GM12873 (cell line): ENCODE measurements around the gene CDADC1.

ENCODE experiments used
- TF ChIP-seq, protein P1 (sequence below): IDR thresholded peaks from 2 replicates; pipeline ENCODE4 v1.5.1; 2012; ENCODE audit warnings: low read depth, mild to moderate bottlenecking, moderate library complexity, low read length, control low read depth; ENCODE audit not compliant: insufficient read depth; ENCODE audit errors: missing control alignments

The CDADC1 gene

DNA sequence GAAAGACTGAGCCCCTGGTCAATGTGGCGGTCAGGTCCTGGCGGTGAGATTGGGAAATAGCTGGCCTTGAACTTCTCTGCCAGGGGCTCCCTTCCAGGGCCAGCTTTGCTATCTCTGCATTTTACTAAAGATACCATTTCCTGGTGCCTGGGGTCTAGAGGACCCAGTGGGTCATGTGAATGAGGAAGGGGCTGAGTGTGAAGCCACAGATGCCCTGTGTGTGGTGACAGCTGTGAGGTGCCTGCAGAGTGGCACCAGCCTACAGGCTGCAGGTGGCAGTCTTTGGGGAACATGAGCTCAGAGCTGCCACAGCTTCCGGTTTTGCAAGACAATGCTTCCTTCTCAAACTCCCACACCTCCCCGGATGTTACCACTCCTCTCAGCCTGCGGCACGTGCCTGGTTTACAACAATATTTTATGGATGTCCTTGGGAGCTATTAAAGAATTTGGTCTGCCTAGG, 32.8 kb upstream of the CDADC1 start:
- TF ChIP-seq, protein P1, sequence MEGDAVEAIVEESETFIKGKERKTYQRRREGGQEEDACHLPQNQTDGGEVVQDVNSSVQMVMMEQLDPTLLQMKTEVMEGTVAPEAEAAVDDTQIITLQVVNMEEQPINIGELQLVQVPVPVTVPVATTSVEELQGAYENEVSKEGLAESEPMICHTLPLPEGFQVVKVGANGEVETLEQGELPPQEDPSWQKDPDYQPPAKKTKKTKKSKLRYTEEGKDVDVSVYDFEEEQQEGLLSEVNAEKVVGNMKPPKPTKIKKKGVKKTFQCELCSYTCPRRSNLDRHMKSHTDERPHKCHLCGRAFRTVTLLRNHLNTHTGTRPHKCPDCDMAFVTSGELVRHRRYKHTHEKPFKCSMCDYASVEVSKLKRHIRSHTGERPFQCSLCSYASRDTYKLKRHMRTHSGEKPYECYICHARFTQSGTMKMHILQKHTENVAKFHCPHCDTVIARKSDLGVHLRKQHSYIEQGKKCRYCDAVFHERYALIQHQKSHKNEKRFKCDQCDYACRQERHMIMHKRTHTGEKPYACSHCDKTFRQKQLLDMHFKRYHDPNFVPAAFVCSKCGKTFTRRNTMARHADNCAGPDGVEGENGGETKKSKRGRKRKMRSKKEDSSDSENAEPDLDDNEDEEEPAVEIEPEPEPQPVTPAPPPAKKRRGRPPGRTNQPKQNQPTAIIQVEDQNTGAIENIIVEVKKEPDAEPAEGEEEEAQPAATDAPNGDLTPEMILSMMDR = peak; percentile 39

DNA sequence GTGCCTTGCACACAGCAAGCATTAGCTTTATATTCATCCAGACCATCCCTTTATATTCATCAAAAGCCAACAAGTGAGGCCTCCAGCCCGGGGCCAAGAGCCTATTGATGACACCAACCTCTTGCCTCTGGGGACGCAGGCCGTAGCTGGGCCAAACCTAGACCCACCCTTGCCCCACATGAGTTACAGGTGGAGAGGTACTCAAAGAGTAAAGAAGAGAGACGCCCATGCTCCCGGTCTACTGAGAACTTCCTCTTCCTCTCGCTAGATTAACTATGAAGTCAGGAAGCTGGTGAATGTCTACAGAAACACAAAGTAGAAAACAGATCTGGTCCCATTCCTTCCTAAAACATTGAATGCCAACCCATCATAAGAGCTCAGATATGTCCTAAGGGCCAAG, 31.4 kb upstream of the CDADC1 start:
- TF ChIP-seq, protein P1 = no peak

DNA sequence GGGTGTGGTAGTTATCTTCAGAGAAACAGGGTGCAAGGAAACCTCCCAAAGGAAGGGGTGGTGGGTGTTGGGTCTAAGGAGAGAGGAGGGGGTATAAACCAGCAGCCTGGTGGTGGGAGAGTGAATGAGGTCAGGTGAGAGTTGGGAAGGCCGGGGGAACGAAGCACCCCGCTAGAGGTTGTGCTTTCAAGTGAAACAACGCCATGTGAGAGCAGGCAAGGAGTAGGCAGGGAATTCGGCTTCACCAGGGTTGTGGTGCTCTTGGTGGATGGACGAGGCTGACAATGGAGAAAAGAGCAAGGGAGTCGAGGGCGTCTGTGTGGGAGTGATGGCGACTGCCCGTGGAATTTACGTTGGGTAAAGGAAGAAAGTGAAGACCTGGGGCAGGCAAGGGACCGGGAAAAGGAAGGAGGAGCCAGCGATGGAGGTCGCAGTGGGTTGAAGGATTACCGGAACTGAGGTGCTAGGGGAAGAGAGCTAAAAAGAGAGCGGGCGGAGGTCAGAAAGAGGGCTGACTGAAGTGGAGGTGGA, 29.7 kb upstream of the CDADC1 start:
- TF ChIP-seq, protein P1 = no peak

DNA sequence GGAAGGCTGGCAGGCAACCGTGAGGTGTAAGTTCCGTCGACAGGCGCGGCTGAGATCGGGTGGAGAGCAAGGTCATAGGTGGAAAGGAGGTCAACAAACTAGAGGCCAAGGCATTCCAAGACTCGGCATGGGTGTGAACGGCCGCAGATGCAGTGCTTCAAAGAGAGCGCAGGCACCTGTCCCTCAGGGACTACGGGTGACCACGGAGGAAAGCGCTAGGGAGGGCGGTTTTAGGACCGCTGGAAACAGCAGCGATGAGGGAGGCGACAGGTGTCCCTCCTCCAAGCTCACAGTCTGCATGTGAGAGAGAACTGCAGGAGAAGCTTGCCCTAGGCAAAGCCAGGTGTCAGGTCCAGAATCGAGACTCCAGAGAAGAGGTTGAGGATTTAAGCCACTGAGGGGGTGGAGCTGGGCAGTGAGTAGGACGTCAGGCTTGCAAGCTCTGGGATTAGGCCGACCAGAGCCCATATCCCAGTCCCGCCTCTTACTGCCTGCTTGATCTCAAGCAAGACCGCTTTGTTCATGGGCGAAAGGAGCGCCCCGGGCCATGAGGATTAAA, 29.2 kb upstream of the CDADC1 start:
- TF ChIP-seq, protein P1 = no peak

DNA sequence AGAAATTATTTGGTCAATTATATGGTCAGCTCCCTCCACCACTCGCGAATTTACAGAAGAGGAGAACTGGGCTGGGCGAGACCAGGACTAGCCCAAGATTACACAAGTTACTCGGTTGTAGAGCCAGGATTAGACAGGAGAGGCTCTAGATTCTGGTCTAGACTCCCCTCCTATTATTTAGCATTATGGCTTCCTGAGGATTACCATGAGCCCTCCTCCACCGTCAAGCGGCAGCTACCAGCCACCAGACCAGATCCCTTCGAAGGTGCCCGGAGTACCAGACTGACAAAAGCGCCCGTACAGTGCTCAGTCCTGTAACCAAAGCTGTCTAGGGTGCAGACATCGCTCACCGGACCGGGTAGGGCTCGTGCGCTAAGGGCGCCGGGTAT, 28.1 kb upstream of the CDADC1 start:
- TF ChIP-seq, protein P1 = no peak

DNA sequence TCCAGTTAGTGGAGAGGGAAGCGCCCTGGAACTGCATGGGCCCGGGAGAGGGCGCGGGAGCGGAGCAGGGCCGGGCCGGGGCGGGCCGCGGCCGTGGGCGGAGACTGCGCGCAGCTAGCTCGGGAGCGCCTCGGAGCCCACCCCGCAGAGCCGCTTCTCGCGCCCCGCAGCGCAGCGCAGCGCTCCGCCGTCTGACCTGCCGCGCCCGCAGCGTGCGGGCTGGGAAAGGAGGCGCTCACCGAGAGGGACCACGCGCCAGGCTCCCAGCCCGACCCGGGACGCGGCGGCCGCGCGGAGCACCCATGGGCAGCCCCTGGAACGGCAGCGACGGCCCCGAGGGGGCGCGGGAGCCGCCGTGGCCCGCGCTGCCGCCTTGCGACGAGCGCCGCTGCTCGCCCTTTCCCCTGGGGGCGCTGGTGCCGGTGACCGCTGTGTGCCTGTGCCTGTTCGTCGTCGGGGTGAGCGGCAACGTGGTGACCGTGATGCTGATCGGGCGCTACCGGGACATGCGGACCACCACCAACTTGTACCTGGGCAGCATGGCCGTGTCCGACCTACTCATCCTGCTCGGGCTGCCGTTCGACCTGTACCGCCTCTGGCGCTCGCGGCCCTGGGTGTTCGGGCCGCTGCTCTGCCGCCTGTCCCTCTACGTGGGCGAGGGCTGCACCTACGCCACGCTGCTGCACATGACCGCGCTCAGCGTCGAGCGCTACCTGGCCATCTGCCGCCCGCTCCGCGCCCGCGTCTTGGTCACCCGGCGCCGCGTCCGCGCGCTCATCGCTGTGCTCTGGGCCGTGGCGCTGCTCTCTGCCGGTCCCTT, 27.5 kb upstream of the CDADC1 start, which contains the start of gene MLNR:
Gene MLNR, plus strand, starts transcription at position 303 of the 820 bp plus-strand sequence. Its CDS starts 0 bp downstream, at position 303.
- TF ChIP-seq, protein P1 = peak; percentile 41

DNA sequence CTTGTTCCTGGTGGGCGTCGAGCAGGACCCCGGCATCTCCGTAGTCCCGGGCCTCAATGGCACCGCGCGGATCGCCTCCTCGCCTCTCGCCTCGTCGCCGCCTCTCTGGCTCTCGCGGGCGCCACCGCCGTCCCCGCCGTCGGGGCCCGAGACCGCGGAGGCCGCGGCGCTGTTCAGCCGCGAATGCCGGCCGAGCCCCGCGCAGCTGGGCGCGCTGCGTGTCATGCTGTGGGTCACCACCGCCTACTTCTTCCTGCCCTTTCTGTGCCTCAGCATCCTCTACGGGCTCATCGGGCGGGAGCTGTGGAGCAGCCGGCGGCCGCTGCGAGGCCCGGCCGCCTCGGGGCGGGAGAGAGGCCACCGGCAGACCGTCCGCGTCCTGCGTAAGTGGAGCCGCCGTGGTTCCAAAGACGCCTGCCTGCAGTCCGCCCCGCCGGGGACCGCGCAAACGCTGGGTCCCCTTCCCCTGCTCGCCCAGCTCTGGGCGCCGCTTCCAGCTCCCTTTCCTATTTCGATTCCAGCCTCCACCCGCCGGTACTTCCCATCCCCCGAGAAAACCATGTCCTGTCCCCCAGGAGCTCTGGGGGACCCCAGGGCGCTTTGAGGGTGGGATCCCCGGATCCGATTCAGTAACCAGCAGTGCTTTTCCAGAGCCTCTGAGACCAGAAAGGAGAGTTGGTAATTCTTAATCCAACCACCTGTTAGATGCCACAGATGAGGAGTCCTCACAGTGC, 26.7 kb upstream of the CDADC1 start:
- TF ChIP-seq, protein P1 = no peak
